ENCODE results near the gene THOC5.

- TF ChIP-seq POLR2A (IDR thresholded peaks at IDR 0.05; ENCODE audit: low read length) (no peak), GATA1 (IDR thresholded peaks at IDR 0.05; ENCODE audit: low read depth, low read length) (no peak)
Measured at GRCh38 chr22:29511126-29511862, 42.3 kb downstream of the THOC5 start.

Data from erythroblast (primary cell).